SK-N-SH (cell line): Measurements from ENCODE around the gene ARID1B. TPM values are rescaled to one million over a fixed set of nuclear protein-coding genes. Genes with fewer than 3 reads are reported as not detected.

Source experiments
- CTCF ChIA-PET: fragments of 300-600, 350-600 bp; formaldehyde crosslinking; extraction: SDS; loops from one replicate; lab custom pipeline; 2021; lab: Yijun Ruan, JAX
- POLR2A ChIA-PET: fragments of 350-600 bp; sonication (Branson Sonifier 250); formaldehyde crosslinking; extraction: SDS; loops from one replicate; lab custom pipeline; 2020; ENCODE audit warnings: antibody characterized with exemption, inconsistent platforms; lab: Yijun Ruan, JAX
- DNase-seq: peaks from one replicate; pipeline ENCODE4 v3.0.0; 2012
- H2AFZ ChIP-seq: fragments of 200-600 bp; sonication (generic); 2 replicates; pipeline ENCODE4 v1.8.1; 2016; ENCODE audit warnings: antibody characterized with exemption, mild to moderate bottlenecking, low read depth
- H3F3A ChIP-seq: fragments of 200-600 bp; sonication (generic); replicated peaks from 2 replicates; pipeline ENCODE3; 2016; ENCODE audit warnings: antibody characterized with exemption, mild to moderate bottlenecking; ENCODE audit not compliant: insufficient read depth
- H3K27ac ChIP-seq, 2 experiments: fragments of 200-500 bp in 1 of 2; fragments of 200-600 bp in 1 of 2; sonication (Bioruptor generic) in 1 of 2; sonication (generic), shearing (Covaris generic) in 1 of 2; 2 replicates each; pipeline versions ENCODE4 v1.5.1 to v1.6.1; 2014 to 2016; ENCODE audit warnings: low read depth in 2 of 2, inconsistent platforms in 1 of 2, low read length in 1 of 2, mild to moderate bottlenecking in 1 of 2, mixed read lengths in 1 of 2
- H3K27me3 ChIP-seq: fragments of 200-600 bp; sonication (generic), shearing (Covaris generic); 2 replicates; pipeline ENCODE4 v1.6.1; 2016; ENCODE audit warnings: mixed run types; ENCODE audit not compliant: insufficient read depth
- H3K36me3 ChIP-seq, 2 experiments: fragments of 200-500 bp in 1 of 2; fragments of 200-600 bp in 1 of 2; sonication (Bioruptor generic) in 1 of 2; sonication (generic) in 1 of 2; replicated peaks in 1 of 2; 2 replicates each; pipeline versions ENCODE3 to v1.5.1; 2014 to 2016; ENCODE audit warnings: low read length in 1 of 2, mild to moderate bottlenecking in 1 of 2; ENCODE audit not compliant: insufficient read depth in 2 of 2, control insufficient read depth in 1 of 2
- H3K4me1 ChIP-seq, 2 experiments: fragments of 200-500 bp in 1 of 2; fragments of 200-600 bp in 1 of 2; sonication (Bioruptor generic) in 1 of 2; sonication (generic), shearing (Covaris generic) in 1 of 2; 2 replicates each; pipeline versions ENCODE4 v1.5.1 to v1.6.1; 2014 to 2016; ENCODE audit warnings: low read depth in 1 of 2, low read length in 1 of 2, mixed run types in 1 of 2; ENCODE audit not compliant: insufficient read depth in 2 of 2, control insufficient read depth in 1 of 2
- H3K4me2 ChIP-seq: fragments of 200-600 bp; sonication (generic), shearing (Covaris generic); 2 replicates; pipeline ENCODE4 v1.6.1; 2017; ENCODE audit warnings: mixed run types
- H3K4me3 ChIP-seq, 2 experiments: fragments of 200-500 bp in 1 of 2; fragments of 200-600 bp in 1 of 2; sonication (Bioruptor generic) in 1 of 2; sonication (generic), shearing (Covaris generic) in 1 of 2; 2 replicates each; pipeline versions ENCODE4 v1.5.1 to v1.8.1; 2014 to 2016; ENCODE audit warnings: low read depth in 2 of 2, inconsistent platforms in 1 of 2, low read length in 1 of 2, mild to moderate bottlenecking in 1 of 2, mixed read lengths in 1 of 2, moderate library complexity in 1 of 2
- H3K79me2 ChIP-seq: fragments of 200-600 bp; sonication (generic); 2 replicates; pipeline ENCODE4 v1.8.1; 2017; ENCODE audit warnings: mild to moderate bottlenecking; ENCODE audit not compliant: insufficient read depth
- H3K9ac ChIP-seq: fragments of 200-600 bp; sonication (generic); 2 replicates; pipeline ENCODE4 v1.6.1; 2017; ENCODE audit warnings: mixed run types
- H3K9me2 ChIP-seq: fragments of 200-600 bp; sonication (generic); 2 replicates; pipeline ENCODE4 v1.6.1; 2017; ENCODE audit warnings: mixed run types
- H3K9me3 ChIP-seq: fragments of 200-600 bp; sonication (generic); 2 replicates; pipeline ENCODE4 v1.6.1; 2017; ENCODE audit warnings: mixed run types, mild to moderate bottlenecking, moderate library complexity
- H4K20me1 ChIP-seq: fragments of 200-600 bp; sonication (generic); 2 replicates; pipeline ENCODE4 v1.6.1; 2017; ENCODE audit warnings: mild to moderate bottlenecking, mixed run types; ENCODE audit not compliant: insufficient read depth
- EP300 ChIP-seq, 2 experiments: IDR thresholded peaks; 2 replicates each; pipeline versions ENCODE4 v1.4.0 to v1.6.1; 2012; ENCODE audit warnings: borderline replicate concordance in 1 of 2, low read depth in 1 of 2, low read length in 1 of 2
- FOSL2 ChIP-seq: IDR thresholded peaks from 2 replicates; pipeline ENCODE4 v1.4.0; 2012; ENCODE audit warnings: low read depth, mild to moderate bottlenecking, moderate library complexity, borderline replicate concordance
- FOXJ3 ChIP-seq: sonication (generic); formaldehyde crosslinking; IDR thresholded peaks from 2 replicates; pipeline ENCODE4 v1.5.1; 2020; ENCODE audit warnings: mild to moderate bottlenecking, missing genetic modification reagents
- FOXM1 ChIP-seq: IDR thresholded peaks from 2 replicates; pipeline ENCODE4 v1.4.0; 2012; ENCODE audit warnings: low read depth, mild to moderate bottlenecking
- GABPA ChIP-seq: IDR thresholded peaks from 2 replicates; pipeline ENCODE4 v1.4.0; 2012; ENCODE audit warnings: low read depth, mild to moderate bottlenecking
- GATA2 ChIP-seq: sonication (generic); formaldehyde crosslinking; IDR thresholded peaks from 2 replicates; pipeline ENCODE4 v1.5.0; 2020; ENCODE audit warnings: mild to moderate bottlenecking, missing genetic modification reagents
- JUND ChIP-seq: IDR thresholded peaks from 2 replicates; pipeline ENCODE4 v1.4.0; 2012
- MEF2A ChIP-seq: IDR thresholded peaks from 2 replicates; pipeline ENCODE4 v1.4.0; 2012; ENCODE audit warnings: low read depth, borderline replicate concordance
- NFIC ChIP-seq: IDR thresholded peaks from 2 replicates; pipeline ENCODE4 v1.4.0; 2012; ENCODE audit warnings: borderline replicate concordance
- POLR2AphosphoS5 ChIP-seq: IDR thresholded peaks from 2 replicates; pipeline ENCODE4 v1.6.1; 2012; ENCODE audit warnings: low read depth, low read length
- RAD21 ChIP-seq: IDR thresholded peaks from 2 replicates; pipeline ENCODE4 v1.6.1; 2012; ENCODE audit warnings: mild to moderate bottlenecking, low read length
- RCOR1 ChIP-seq: fragments of 150-350 bp; IDR thresholded peaks from 2 replicates; pipeline ENCODE4 v1.6.1; 2017; ENCODE audit warnings: antibody characterized with exemption, low read length
- TEAD4 ChIP-seq: IDR thresholded peaks from 2 replicates; pipeline ENCODE4 v1.4.0; 2012; ENCODE audit warnings: mild to moderate bottlenecking, borderline replicate concordance; ENCODE audit not compliant: insufficient read depth
- YY1 ChIP-seq: IDR thresholded peaks from 2 replicates; pipeline ENCODE4 v1.4.0; 2012; ENCODE audit warnings: low read depth, mild to moderate bottlenecking
- WGBS: methylation state at CpG from one replicate; pipeline ENCODE4 v1.1.6; 2017; ENCODE audit warnings: low lambda C conversion rate; 5-methylcytosine and 5-hydroxymethylcytosine counted together
- polyA plus RNA-seq, 3 experiments: library from polyadenylated mRNA; depleted of rRNA; stranded (reverse); fragments of >200 nt; gene quantifications; 2 replicates each; pipeline ENCODE4 v1.2.3, GENCODE V29; 2012
- TF ChIP-seq, protein P1 (sequence below): fragments of 150-350 bp; IDR thresholded peaks from 2 replicates; pipeline ENCODE4 v1.6.1; 2017; ENCODE audit warnings: antibody characterized with exemption, low read length, low read depth, borderline replicate concordance
- TF ChIP-seq, protein P2 (sequence below): IDR thresholded peaks from 2 replicates; pipeline ENCODE4 v1.4.0; 2012; ENCODE audit warnings: low read depth, borderline replicate concordance
- TF ChIP-seq, protein P3 (sequence below): IDR thresholded peaks from 2 replicates; pipeline ENCODE4; 2012
- TF ChIP-seq, protein P4 (sequence below): IDR thresholded peaks from 2 replicates; pipeline ENCODE4 v1.4.0; 2012; ENCODE audit warnings: low read depth, borderline replicate concordance
- TF ChIP-seq, protein P5 (sequence below): fragments of 150-350 bp; IDR thresholded peaks from 2 replicates; pipeline ENCODE4 v1.6.1; 2016; ENCODE audit warnings: mild to moderate bottlenecking, low read depth, low read length

The ARID1B gene
- polyA plus RNA-seq, 1 of the 3 experiments (the other 2 are of a cell fraction): 13.6 TPM

DNA sequence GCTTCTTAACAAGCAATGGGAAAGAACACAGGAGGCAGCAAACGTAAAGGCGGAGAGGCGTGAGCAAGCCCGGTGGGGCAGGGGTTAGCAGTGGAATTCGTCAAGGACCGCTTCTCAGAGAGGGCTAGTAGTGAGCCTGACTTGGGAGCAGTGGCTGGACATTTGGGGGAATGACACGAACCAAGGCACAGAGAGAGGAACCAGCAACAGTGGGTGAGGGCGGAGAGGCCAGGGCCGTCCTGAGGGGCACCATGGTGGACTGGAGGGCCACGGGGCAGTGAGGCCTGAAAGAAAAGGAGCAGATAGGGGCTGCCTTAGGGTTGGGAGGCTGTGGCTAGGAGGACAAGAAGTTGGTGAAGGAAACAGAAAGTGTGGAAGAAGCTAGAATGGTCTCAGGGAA is 12.1 kb upstream of the ARID1B start:
- no peak overlapping the region for H3K27ac ChIP-seq
- H3K36me3 ChIP-seq: no peaks in the 10 kb centered on the region
- H3K4me3 ChIP-seq: no peak overlapping the region
- H3K9me3 ChIP-seq: no peaks in the 10 kb centered on the region
- TF ChIP-seq POLR2AphosphoS5 (no peak), RCOR1 (no peak), YY1 (no peak), NFIC (no peak), FOXM1 (no peak), MEF2A (no peak), FOXJ3 (CRISPR knock-in tag) (no peak), RAD21 (no peak), EP300 (IDR thresholded peaks at IDR 0.05; ENCODE audit: borderline replicate concordance in 1 of 2, low read depth in 1 of 2, low read length in 1 of 2) (no peak), TEAD4 (no peak), JUND (no peak)
- TF ChIP-seq, protein P1, sequence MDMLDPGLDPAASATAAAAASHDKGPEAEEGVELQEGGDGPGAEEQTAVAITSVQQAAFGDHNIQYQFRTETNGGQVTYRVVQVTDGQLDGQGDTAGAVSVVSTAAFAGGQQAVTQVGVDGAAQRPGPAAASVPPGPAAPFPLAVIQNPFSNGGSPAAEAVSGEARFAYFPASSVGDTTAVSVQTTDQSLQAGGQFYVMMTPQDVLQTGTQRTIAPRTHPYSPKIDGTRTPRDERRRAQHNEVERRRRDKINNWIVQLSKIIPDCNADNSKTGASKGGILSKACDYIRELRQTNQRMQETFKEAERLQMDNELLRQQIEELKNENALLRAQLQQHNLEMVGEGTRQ: no peak
- TF ChIP-seq, protein P2, sequence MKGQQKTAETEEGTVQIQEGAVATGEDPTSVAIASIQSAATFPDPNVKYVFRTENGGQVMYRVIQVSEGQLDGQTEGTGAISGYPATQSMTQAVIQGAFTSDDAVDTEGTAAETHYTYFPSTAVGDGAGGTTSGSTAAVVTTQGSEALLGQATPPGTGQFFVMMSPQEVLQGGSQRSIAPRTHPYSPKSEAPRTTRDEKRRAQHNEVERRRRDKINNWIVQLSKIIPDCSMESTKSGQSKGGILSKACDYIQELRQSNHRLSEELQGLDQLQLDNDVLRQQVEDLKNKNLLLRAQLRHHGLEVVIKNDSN: no peak
- no peaks in the 10 kb centered on the region for H3K27me3 ChIP-seq
- H3K9ac ChIP-seq: no peak overlapping the region
- H3F3A ChIP-seq: no peaks in the 10 kb centered on the region
- H3K9me2 ChIP-seq: no peaks in the 10 kb centered on the region
- no peak overlapping the region for H3K4me2 ChIP-seq
- WGBS: 89% methylated on average over 10 of the region's 10 CpGs
- ChIA-PET CTCF (no interaction called here), POLR2A (no interaction called here)
- no peaks in the 10 kb centered on the region for H3K4me1 ChIP-seq
- H3K79me2 ChIP-seq: no peaks in the 10 kb centered on the region
- no peaks in the 10 kb centered on the region for H4K20me1 ChIP-seq
- no peak for DNase-seq
- no peak overlapping the region for H2AFZ ChIP-seq

DNA sequence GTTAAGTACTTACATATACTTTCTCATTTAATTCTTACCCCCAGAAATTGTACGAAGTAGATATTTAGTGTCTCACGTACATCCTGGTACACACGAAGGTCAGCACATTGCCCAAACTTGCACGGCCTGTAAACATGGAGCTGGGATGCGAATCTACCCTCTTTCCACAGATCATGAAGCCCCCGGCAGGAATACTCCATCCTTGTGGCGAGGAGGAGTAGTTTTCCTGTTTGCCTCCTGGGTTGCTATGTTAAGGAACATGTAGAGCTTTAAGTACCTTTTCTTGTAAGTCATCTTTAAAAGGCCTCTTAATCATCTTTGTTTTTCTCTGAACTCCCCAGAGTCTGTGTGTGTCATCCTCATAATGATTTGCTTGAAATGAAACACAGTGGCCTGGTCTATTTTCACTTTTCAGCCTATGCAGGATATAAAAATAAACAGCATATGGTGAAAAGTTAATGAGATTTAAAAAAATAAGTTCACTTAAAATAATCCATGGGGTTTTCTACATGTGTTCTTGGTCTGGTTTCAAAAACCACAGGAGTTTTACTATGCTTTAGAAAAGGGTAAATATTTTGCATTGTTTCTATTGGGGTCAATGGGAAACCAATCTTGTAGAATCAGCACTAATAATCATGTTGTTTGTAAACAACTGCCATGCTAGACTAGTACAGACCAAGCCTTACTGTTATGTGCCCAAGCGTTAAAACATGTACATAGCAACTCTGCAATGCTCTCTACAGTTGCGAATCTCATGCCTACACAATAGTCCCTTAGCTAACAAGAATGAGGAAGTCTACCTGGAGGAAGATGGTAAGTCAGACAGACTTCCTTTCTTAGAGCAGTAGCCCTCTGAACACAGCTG is 9.3 kb upstream of the ARID1B start:
- Histone ChIP-seq H3K4me1 (peaks cover 0 to 2% of the 10 kb centered on the region in 2 experiments; a peak in 1 of 4 replicates), H3K4me2 (no peak overlapping the region), H4K20me1 (no peaks in the 10 kb centered on the region), H3K9me3 (no peaks in the 10 kb centered on the region), H3K27ac (no peak overlapping the region), H3K27me3 (no peaks in the 10 kb centered on the region), H3K4me3 (no peak overlapping the region), H3K36me3 (no peaks in the 10 kb centered on the region), H3K9ac (no peak overlapping the region), H3K9me2 (no peaks in the 10 kb centered on the region), H3F3A (no peaks in the 10 kb centered on the region), H2AFZ (peak overlapping the region; percentile 22; the same call in 1 of the 2 replicates), H3K79me2 (no peaks in the 10 kb centered on the region)
- no peak for DNase-seq
- WGBS: 91% methylated on average over 9 of the region's 9 CpGs
- CTCF ChIA-PET: interaction anchor here (0.7 kb wide), 1 partner anchor 14 kb away, joined by 3 read pairs; no protein-coding TSS in a partner anchor
- POLR2A ChIA-PET: no interaction called here
- TF ChIP-seq RCOR1 (no peak), FOSL2 (no peak), TEAD4 (no peak), MEF2A (no peak), GATA2 (CRISPR knock-in tag) (no peak), FOXJ3 (CRISPR knock-in tag) (no peak), GABPA (no peak)
- TF ChIP-seq, protein P3, sequence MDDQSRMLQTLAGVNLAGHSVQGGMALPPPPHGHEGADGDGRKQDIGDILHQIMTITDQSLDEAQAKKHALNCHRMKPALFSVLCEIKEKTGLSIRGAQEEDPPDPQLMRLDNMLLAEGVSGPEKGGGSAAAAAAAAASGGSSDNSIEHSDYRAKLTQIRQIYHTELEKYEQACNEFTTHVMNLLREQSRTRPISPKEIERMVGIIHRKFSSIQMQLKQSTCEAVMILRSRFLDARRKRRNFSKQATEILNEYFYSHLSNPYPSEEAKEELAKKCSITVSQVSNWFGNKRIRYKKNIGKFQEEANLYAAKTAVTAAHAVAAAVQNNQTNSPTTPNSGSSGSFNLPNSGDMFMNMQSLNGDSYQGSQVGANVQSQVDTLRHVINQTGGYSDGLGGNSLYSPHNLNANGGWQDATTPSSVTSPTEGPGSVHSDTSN: no peak
- TF ChIP-seq, protein P2: no peak
- TF ChIP-seq, protein P4, sequence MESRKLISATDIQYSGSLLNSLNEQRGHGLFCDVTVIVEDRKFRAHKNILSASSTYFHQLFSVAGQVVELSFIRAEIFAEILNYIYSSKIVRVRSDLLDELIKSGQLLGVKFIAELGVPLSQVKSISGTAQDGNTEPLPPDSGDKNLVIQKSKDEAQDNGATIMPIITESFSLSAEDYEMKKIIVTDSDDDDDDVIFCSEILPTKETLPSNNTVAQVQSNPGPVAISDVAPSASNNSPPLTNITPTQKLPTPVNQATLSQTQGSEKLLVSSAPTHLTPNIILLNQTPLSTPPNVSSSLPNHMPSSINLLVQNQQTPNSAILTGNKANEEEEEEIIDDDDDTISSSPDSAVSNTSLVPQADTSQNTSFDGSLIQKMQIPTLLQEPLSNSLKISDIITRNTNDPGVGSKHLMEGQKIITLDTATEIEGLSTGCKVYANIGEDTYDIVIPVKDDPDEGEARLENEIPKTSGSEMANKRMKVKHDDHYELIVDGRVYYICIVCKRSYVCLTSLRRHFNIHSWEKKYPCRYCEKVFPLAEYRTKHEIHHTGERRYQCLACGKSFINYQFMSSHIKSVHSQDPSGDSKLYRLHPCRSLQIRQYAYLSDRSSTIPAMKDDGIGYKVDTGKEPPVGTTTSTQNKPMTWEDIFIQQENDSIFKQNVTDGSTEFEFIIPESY: no peak
- TF ChIP-seq, protein P5, sequence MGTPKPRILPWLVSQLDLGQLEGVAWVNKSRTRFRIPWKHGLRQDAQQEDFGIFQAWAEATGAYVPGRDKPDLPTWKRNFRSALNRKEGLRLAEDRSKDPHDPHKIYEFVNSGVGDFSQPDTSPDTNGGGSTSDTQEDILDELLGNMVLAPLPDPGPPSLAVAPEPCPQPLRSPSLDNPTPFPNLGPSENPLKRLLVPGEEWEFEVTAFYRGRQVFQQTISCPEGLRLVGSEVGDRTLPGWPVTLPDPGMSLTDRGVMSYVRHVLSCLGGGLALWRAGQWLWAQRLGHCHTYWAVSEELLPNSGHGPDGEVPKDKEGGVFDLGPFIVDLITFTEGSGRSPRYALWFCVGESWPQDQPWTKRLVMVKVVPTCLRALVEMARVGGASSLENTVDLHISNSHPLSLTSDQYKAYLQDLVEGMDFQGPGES: no peak
